Measurements from ENCODE around the gene CLK4.

DNA sequence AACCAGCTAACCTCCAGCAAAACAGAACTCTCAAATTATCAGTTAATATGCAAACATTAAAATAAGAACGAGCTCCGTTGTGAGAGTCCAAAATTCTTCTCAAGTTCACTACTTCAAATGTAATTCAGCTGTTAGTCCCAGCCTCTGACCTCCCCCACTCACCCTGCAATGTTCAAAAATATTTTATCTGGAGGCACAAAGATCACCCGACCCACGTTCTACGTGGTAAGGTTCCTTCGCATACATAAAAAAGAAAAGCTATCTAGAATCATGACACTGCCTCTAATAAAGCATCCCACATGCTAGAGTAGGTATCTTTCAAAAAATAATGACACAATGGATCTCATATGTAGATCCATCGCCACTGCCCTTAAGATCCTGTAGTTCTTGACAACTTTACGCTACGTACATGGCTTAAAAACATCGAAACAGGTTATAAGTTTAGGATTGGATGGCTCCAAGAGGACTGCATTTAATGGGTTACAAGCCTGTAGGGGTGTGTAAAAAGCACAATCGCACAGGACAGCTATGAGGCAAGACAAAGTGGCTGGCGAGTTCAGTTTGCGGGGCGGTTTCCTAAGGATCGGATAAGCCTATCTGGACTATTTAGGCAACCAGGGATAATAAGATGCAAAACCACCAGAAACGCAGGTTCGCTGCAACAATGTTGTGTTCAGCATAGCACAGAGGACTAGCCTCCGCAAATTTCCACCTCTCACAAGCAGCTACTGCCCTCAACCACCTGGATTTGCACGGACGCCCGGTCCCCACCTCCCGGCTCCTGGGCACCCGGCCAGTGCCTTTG is 969 bp downstream of the CLK4 start:
- no peak for TF ChIP-seq EZH2 (IDR thresholded peaks at IDR 0.05; ENCODE audit: insufficient read depth, poor library complexity, severe bottlenecking)
- TF ChIP-seq EZH2phosphoT487 (IDR thresholded peaks at IDR 0.05; ENCODE audit: insufficient read depth, low read depth), result no peak

Measured in GM23248 (cell line).